ENCODE measurements around the gene IGF2BP2.
A peak's percentile ranks its signal among the peaks of the same experiment; 100 is the strongest.
"Not testable (repeated sequence)": the region's sequence is repeated elsewhere in the genome, so short reads cannot be mapped to it uniquely, and the experiment has no call there.

Gene IGF2BP2

GRCh38 chr3:185813205-185813604, 11.6 kb downstream of the IGF2BP2 start:
- in situ Hi-C loops (cut with HindIII; ENCODE audit: low sequenced_read_pairs) = no loop called here
- H3K4me3 ChIP-seq (ENCODE audit: low read depth, low read length) = no peak overlapping the region

GRCh38 chr3:185807445-185808068, 17.3 kb downstream of the IGF2BP2 start:
- no peak overlapping the region for H3K4me3 ChIP-seq (ENCODE audit: low read depth, low read length)
- in situ Hi-C loops (cut with HindIII; ENCODE audit: low sequenced_read_pairs) = no loop called here
- DNase-seq (ENCODE audit: low read depth, low spot score) = peak; percentile 98
- TF ChIP-seq CTCF (IDR thresholded peaks at IDR 0.05; ENCODE audit: low read depth, low read length) = no peak

More at GRCh38 chr3:185813205-185813604, 11.6 kb downstream of the IGF2BP2 start:
- no peak for TF ChIP-seq CTCF (IDR thresholded peaks at IDR 0.05; ENCODE audit: low read depth, low read length)
- DNase-seq (ENCODE audit: low read depth, low spot score) = no peak

- DNase-seq (ENCODE audit: low read depth, low spot score); H3K4me3 ChIP-seq (ENCODE audit: low read depth, low read length); in situ Hi-C loops (cut with HindIII; ENCODE audit: low sequenced_read_pairs): not testable (repeated sequence)
These were observed 26.1 kb downstream of the IGF2BP2 start for GRCh38 chr3:185798831-185799110.

GRCh38 chr3:185797993-185798830, 26.6 kb downstream of the IGF2BP2 start:
- TF ChIP-seq CTCF (IDR thresholded peaks at IDR 0.05; ENCODE audit: low read depth, low read length) = no peak
- H3K4me3 ChIP-seq (ENCODE audit: low read depth, low read length) = no peak overlapping the region
- in situ Hi-C loops (cut with HindIII; ENCODE audit: low sequenced_read_pairs) = no loop called here
- no peak for DNase-seq (ENCODE audit: low read depth, low spot score)

- H3K4me3 ChIP-seq (ENCODE audit: low read depth, low read length) = no peak overlapping the region
- no peak for DNase-seq (ENCODE audit: low read depth, low spot score)
- no peak for TF ChIP-seq CTCF (IDR thresholded peaks at IDR 0.05; ENCODE audit: low read depth, low read length)
- in situ Hi-C loops (cut with HindIII; ENCODE audit: low sequenced_read_pairs) = no loop called here
These were observed 27.5 kb downstream of the IGF2BP2 start for GRCh38 chr3:185797108-185797881.

- no peak for TF ChIP-seq CTCF (IDR thresholded peaks at IDR 0.05; ENCODE audit: low read depth, low read length)
- no peak overlapping the region for H3K4me3 ChIP-seq (ENCODE audit: low read depth, low read length)
- in situ Hi-C loops (cut with HindIII; ENCODE audit: low sequenced_read_pairs) = no loop called here
- DNase-seq (ENCODE audit: low read depth, low spot score) = peak; percentile 80
These were observed 28.3 kb downstream of the IGF2BP2 start for GRCh38 chr3:185796431-185797107.

Measured in astrocyte of the spinal cord (primary cell).